Nephron progenitor cell (in vitro differentiated cells): Measurements from ENCODE around the gene RSBN1L.
"Not testable (repeated sequence)": the region's sequence is repeated elsewhere in the genome, so short reads cannot be mapped to it uniquely, and the experiment has no call there.

Source experiments
- DNase-seq: peaks from one replicate; pipeline ENCODE4 v3.0.0; 2021
- H3K27ac Mint-ChIP-seq: 2 replicates; pipeline ENCODE4 v1.8.0; 2021; ENCODE audit warnings: mild to moderate bottlenecking, moderate library complexity, mixed read lengths
- H3K27me3 Mint-ChIP-seq: 2 replicates; pipeline ENCODE4 v1.8.0; 2021; ENCODE audit warnings: mild to moderate bottlenecking, low read depth, mixed read lengths; ENCODE audit not compliant: poor library complexity
- H3K36me3 Mint-ChIP-seq: 2 replicates; pipeline ENCODE4 v1.8.0; 2021; ENCODE audit warnings: low read depth, mixed read lengths
- H3K4me1 Mint-ChIP-seq: 2 replicates; pipeline ENCODE4 v1.8.0; 2021; ENCODE audit warnings: mixed read lengths
- H3K4me3 Mint-ChIP-seq: 2 replicates; pipeline ENCODE4 v1.8.0; 2021; ENCODE audit warnings: mild to moderate bottlenecking, moderate library complexity, mixed read lengths
- H3K9me3 Mint-ChIP-seq: 2 replicates; pipeline ENCODE4 v1.8.0; 2021; ENCODE audit warnings: mild to moderate bottlenecking, moderate library complexity, mixed read lengths
- CTCF ChIP-seq: fragments of 200-600 bp; sonication (generic); IDR thresholded peaks from 2 replicates; pipeline ENCODE4 v1.5.0; 2021; ENCODE audit warnings: antibody characterized with exemption

Gene RSBN1L

GRCh38 chr7:77696057-77696642 is at the start of gene RSBN1L:
RSBN1L (plus strand) TSS chr7:77696459; CDS start chr7:77696470, 11 bp downstream.
- H3K4me3 Mint-ChIP-seq = peak within 1 kb of the TSS; percentile 97
- H3K4me1 Mint-ChIP-seq = peaks cover 56% of the 10 kb centered on the region
- peaks cover 44% of the 10 kb centered on the region for H3K36me3 Mint-ChIP-seq
- H3K27ac Mint-ChIP-seq = peak within 1 kb of the TSS; percentile 98
- peaks cover 4% of the 10 kb centered on the region for H3K9me3 Mint-ChIP-seq
- TF ChIP-seq CTCF = peak; percentile 16
- DNase-seq = peak; percentile 98
- H3K27me3 Mint-ChIP-seq = no peaks in the 10 kb centered on the region

DNA sequence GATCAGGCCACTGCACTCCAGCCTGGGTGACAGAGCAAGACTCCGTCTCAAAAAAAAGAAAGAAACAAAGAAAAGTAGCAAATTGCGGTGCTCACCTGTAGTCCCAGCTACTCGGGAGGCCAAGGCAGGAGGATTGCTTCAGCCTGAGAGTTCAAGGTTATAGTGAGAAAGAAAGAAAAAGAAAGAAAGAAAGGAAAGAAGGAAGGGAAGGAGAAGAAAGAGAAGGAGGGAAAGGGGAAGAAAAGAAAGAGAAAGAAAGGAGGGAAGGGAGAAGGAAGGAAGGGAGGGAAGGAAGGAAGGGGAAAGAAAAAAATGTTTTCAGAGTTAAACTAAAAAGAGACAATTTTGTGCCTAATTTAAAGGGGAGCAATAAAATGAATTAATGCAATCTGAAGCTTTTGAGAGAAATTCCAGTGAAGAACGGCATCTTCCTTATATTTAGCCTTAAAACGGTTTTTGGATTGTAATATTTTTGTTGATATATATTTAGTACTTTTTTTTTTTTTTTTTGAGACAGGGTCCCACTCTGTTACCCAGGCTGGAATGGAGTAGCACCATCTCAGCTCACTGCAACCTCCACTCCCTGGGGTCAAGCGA is 47.4 kb upstream of the RSBN1L start:
- H3K4me1 Mint-ChIP-seq = peaks cover 7% of the 10 kb centered on the region
- H3K27me3 Mint-ChIP-seq = peaks cover 5% of the 10 kb centered on the region
- no peak for TF ChIP-seq CTCF
- peaks cover 34% of the 10 kb centered on the region for H3K36me3 Mint-ChIP-seq
- H3K4me3 Mint-ChIP-seq = no peak overlapping the region
- no peaks in the 10 kb centered on the region for H3K9me3 Mint-ChIP-seq
- DNase-seq = no peak
- H3K27ac Mint-ChIP-seq = peak overlapping the region; percentile 65

- Mint-ChIP-seq H3K27me3 (peaks cover 5% of the 10 kb centered on the region), H3K4me3 (no peak overlapping the region), H3K27ac (no peak overlapping the region), H3K4me1 (peaks cover 7% of the 10 kb centered on the region), H3K9me3 (no peaks in the 10 kb centered on the region), H3K36me3 (peaks cover 30% of the 10 kb centered on the region)
- DNase-seq = no peak
- no peak for TF ChIP-seq CTCF
Observed at GRCh38 chr7:77649716-77650349, 46.4 kb upstream of the RSBN1L start.

GRCh38 chr7:77651575-77652162 is 44.6 kb upstream of the RSBN1L start:
- TF ChIP-seq CTCF = peak; percentile 70
- Mint-ChIP-seq H3K4me1 (peaks cover 7% of the 10 kb centered on the region), H3K4me3 (no peak overlapping the region), H3K27ac (no peak overlapping the region), H3K27me3 (peaks cover 5% of the 10 kb centered on the region), H3K36me3 (peaks cover 38% of the 10 kb centered on the region), H3K9me3 (no peaks in the 10 kb centered on the region)
- peak; percentile 16 for DNase-seq

- not testable (repeated sequence) for H3K27me3 Mint-ChIP-seq, DNase-seq, H3K4me1 Mint-ChIP-seq, H3K27ac Mint-ChIP-seq, H3K9me3 Mint-ChIP-seq, H3K4me3 Mint-ChIP-seq
- H3K36me3 Mint-ChIP-seq = peaks cover 28% of the 10 kb centered on the region
Observed at GRCh38 chr7:77652826-77653225, 43.4 kb upstream of the RSBN1L start.

DNA sequence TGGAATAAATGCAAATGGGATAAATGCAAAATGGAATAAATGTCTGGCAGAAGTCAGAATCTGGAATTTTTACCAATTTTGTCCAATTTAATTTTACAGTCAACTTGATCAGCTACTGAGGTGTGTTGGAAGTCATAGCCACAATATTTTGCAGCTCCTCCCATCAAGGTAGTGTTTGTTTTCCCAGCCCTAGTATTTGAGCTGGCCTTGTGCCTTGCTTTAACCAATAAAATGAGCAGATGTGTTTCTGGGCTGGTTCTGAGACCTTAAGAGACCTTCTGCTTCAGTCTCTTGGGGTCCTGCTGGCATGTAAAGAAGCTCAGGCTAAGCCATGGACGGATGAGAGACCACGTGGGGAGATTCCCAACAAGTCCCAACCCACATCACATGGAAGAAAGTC is 42.7 kb upstream of the RSBN1L start:
- TF ChIP-seq CTCF = no peak
- peaks cover 5% of the 10 kb centered on the region for H3K27me3 Mint-ChIP-seq
- no peak overlapping the region for H3K4me3 Mint-ChIP-seq
- DNase-seq = no peak
- peaks cover 7% of the 10 kb centered on the region for H3K4me1 Mint-ChIP-seq
- H3K36me3 Mint-ChIP-seq = peaks cover 27% of the 10 kb centered on the region
- H3K27ac Mint-ChIP-seq = peak overlapping the region; percentile 77
- H3K9me3 Mint-ChIP-seq = no peaks in the 10 kb centered on the region
